GM18873 (cell line): ENCODE results near the gene UMODL1.

ENCODE experiments used
- ATAC-seq: cut with Tn5 transposase; IDR thresholded peaks from one replicate; pipeline ENCODE4 v1.9.1; 2021; ENCODE audit warnings: mild to moderate bottlenecking, moderate library complexity, moderate number of reproducible peaks; ENCODE audit not compliant: unreplicated experiment, low FRiP score

Gene UMODL1

GRCh38 chr21:42125571-42126544 is 54.7 kb downstream of the UMODL1 start:
- ATAC-seq, result no peak

DNA sequence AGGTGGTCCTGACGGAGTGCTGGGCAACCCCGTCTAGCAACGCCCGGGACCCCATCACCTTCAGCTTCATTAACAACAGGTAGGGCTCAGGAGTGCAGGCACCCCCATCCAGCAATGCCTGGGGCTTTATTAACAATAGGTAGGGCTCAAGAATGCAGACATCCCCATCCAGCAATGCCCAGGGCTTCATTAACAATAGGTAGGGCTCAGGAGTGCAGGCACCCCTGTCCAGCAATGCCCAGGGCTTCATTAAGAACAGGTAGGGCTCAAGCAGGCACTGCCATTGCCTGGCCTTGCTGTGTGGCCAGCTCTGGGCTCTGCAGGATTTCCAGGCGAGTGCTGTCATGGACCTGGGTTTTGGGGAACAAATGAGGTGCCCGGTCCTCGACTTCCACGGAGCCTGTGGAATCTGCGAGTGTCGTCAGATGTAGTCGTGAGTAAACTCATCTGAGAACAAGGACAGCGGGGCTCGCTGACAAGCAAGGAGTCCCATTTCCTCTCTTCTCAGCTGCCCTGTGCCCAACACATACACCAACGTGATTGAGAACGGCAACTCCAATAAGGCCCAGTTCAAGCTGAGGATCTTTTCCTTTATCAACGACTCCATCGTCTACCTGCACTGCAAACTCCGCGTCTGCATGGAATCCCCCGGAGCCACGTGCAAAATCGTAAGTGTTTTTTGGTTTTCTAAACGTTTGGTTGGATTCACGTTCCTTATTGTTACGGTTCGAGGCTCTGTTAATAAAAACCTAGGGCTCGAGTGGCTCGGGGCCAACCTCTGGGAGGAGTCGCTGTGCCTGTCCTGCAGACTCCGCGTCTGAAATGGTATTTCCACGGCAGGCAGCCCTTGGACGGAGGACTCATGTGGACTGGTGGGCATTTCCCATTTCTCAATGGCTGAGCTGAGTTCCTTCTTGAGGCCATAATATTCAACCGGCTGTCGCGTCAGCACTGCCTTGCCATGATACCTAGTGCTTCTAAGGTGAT is 56.3 kb downstream of the UMODL1 start:
- no peak for ATAC-seq

DNA sequence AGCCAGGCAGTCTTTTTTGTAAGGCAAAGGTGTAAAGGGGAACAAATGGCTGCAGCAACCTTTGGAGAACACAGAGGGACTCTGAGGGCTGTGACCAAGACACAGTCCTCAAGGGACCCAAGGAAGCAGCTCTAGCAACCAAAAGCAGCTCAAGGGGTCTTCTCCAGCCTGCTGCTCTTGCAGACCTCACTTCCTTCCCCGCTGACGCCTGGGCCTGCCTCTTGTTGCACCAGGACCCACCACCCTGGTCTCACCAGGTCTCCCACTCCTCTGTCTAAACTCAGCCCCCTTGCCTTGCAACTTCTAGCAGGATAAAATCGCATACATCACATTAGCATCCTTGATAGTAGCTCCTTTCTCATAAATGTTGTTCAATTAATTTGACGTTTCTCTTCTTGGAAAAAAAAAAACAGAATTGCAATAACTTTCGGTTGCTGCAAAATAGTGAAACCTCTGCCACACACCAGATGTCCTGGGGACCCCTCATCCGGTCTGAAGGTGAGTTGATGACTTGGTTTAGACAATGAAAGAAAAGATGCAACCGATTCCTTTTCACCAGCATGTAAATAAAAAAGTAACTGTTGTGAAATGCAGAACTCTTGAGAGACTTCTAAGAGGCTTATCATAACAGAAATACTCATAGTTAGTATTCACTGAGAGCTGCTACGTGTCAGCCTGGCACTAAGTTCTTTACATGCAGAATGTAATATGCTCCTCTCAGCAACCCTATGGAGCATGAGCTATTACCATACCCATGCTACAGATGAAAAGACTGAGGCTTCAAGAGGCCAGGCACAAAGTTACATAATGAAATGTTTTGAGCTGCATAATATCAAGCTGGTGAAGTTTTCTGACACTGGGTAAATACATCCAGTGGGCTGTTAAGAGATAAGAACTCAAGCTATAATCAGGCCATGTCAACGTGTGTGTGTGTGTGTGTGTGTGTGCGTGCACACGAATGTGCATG is 58.5 kb downstream of the UMODL1 start:
- ATAC-seq, result no peak

DNA sequence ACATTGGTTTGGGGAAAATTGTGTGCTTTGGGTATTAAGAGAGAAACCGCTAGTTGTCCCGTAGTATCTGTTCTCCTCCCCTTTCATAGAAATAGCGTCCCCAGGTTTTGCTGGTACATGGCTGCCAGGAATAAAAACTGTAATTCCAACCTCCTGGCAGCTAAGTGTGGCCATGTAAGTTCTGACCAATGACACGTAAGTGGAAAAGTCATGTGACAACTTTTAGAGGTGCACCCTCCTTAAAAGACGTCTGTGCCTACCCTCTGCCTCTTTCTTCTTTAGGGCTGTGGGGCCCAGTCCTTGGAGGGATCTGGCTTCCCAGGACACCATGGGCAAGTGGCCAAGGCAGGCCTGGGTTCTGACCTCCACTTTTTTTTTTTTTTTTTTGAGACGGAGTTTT is 59.3 kb downstream of the UMODL1 start:
- no peak for ATAC-seq

- ATAC-seq, result no peak
Observed at GRCh38 chr21:42132183-42132582, 61.1 kb downstream of the UMODL1 start.

DNA sequence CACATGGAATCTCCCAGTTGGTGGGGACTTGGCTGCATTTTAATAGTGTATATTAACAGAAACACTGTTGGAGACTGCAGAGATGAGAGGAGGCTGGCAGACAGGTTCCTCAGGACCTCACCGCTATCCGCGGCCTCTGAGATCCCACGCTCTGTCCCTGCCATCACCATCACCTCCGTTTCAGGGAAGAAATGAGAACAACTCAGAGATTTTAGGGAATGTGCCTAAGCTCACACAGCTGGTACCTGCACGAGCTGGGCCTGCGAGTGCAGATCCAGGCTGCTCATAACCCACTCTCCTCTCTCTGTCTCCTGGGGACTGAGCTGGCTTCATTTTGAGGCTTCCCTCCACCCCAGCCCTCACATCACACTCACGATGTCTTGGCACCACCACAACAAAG is 62.0 kb downstream of the UMODL1 start:
- no peak for ATAC-seq

DNA sequence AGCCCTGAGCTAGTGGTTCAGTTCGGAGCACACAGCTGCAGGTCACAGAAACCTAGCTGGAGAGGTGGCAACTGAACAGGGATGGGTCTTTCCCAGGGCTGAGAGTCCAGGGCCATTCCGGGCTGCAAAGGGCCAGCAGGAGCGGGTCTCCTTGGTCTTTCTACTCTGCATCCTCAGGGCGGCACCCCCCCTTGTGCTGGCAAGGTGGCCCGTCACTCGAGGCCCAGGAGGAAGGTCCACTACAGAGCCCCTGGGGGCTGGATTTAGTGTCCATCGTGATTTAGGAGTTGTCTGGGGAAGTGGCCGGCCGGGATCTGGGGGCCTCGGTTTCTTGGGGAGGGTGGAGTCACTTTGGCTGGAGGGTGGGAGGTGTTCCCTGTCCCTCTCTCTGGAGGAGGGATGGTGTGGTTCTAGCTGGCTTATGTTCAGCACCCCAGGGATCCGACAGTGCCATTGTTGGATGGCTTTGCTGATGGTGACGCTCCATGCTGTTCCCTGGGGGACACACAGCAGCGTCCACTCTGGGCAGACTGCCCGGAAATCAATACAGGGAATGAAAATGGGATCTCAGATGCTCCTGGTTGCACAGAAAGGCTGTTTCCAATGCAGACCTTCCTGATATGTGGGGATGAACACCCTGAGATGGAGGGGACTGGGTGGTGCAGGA is 64.4 kb downstream of the UMODL1 start:
- no peak for ATAC-seq

GRCh38 chr21:42137191-42137904 is 66.2 kb downstream of the UMODL1 start:
- ATAC-seq, result no peak

GRCh38 chr21:42140196-42140934 is 69.2 kb downstream of the UMODL1 start:
- no peak for ATAC-seq

- no peak for ATAC-seq
Observed at GRCh38 chr21:42141643-42142042, 70.5 kb downstream of the UMODL1 start.

DNA sequence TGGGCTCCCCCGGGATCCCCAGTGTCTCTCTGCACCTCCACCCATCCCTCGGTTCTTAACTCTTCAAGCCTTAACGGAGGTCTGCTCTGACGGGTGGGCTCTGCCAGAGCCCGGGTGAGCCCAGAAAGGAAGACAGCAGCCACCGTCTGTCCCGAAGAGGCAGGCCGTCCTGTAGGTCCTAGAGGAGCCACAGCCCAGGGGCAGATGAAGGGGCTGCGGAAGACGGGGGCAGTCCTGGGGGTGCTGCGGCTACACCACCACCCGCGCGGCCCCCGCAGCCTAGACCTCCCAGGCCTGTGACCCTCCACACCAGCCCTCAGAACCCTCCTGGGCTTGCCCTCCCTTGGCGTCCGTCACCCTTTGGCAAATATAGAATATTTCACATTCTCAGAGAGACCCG is 71.0 kb downstream of the UMODL1 start:
- ATAC-seq, result no peak

DNA sequence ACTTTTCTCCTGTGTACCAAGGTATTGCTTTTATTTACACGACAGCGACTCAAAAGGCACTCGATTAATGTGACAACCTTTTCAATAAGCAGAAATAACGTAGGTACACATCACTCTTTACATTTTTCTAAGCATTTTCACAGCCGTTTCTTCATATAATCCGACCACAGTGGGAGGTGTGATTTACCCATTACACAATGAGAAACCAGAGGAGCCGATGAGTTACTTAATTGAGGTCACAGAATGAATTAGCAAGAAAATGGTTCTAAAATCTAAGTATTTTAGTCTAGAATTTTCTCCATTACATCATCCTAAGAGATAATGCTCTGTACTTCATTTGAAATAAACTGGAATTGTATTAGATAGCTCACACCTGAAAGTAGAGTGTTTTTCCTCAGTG is 71.5 kb downstream of the UMODL1 start:
- no peak for ATAC-seq

- ATAC-seq, result no peak
Observed at GRCh38 chr21:42143111-42143510, 72.0 kb downstream of the UMODL1 start.

DNA sequence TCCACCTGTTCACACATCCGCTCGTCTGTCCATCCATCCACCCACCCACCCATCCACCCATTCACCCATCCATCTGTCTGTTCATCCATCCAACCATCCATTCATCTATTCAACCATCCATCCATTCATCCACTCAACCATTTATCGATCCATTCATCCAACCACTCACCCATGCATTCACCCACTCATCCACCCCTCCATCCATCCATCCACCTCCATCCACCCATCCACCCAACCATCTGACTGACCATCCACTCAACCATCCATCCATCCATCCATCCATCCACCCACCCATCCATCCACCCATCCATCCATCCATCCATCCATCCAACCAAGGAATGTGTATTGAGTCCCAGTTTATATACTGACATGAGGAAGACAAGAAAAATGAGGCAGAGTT is 73.1 kb downstream of the UMODL1 start:
- no peak for ATAC-seq

GRCh38 chr21:42144679-42145568 is 73.8 kb downstream of the UMODL1 start:
- no peak for ATAC-seq

GRCh38 chr21:42145569-42146272 is 74.6 kb downstream of the UMODL1 start:
- no peak for ATAC-seq
